Ectodermal cell (in vitro differentiated cells): ENCODE measurements around the gene NFAT5.
"Not testable (repeated sequence)": the region's sequence is repeated elsewhere in the genome, so short reads cannot be mapped to it uniquely, and the experiment has no call there.

ENCODE experiments used
- H3K27ac ChIP-seq: 2 replicates; pipeline ENCODE4 v1.7.0; 2013; ENCODE audit warnings: mild to moderate bottlenecking, low read depth, low read length; ENCODE audit not compliant: insufficient read depth, poor library complexity, severe bottlenecking
- H3K27me3 ChIP-seq: 2 replicates; pipeline ENCODE4 v1.7.0; 2013; ENCODE audit warnings: mild to moderate bottlenecking, low read length; ENCODE audit not compliant: insufficient read depth, control insufficient read depth, poor library complexity, severe bottlenecking
- H3K36me3 ChIP-seq: one replicate; pipeline ENCODE4 v1.7.0; 2013; ENCODE audit warnings: low read length; ENCODE audit not compliant: control insufficient read depth, insufficient read depth
- H3K4me1 ChIP-seq: one replicate; pipeline ENCODE4 v1.7.0; 2013; ENCODE audit warnings: low read length; ENCODE audit not compliant: control insufficient read depth, insufficient read depth
- H3K4me3 ChIP-seq: 2 replicates; pipeline ENCODE4 v1.7.0; 2013; ENCODE audit warnings: low read depth, low read length, control low read depth; ENCODE audit not compliant: insufficient read depth
- H3K9me3 ChIP-seq: 2 replicates; pipeline ENCODE4 v1.7.0; 2013; ENCODE audit warnings: mild to moderate bottlenecking, low read length, moderate library complexity; ENCODE audit not compliant: control insufficient read depth
- WGBS, 2 experiments: methylation state at CpG; one replicate each; pipeline ENCODE4 v1.1.7; 2013; ENCODE audit warnings: missing lambda C conversion rate in 2 of 2; 5-methylcytosine and 5-hydroxymethylcytosine counted together

Gene NFAT5

GRCh38 chr16:69531988-69532387 lies 33.8 kb upstream of the NFAT5 start:
- no peak overlapping the region for H3K27ac ChIP-seq
- H3K9me3 ChIP-seq: no peaks in the 10 kb centered on the region
- H3K36me3 ChIP-seq: no peaks in the 10 kb centered on the region
- H3K27me3 ChIP-seq: no peaks in the 10 kb centered on the region
- peaks cover 3% of the 10 kb centered on the region for H3K4me1 ChIP-seq
- 92 to 96% methylated on average over 1 of the region's 1 CpG for WGBS, 2 experiments
- H3K4me3 ChIP-seq: no peak overlapping the region

DNA sequence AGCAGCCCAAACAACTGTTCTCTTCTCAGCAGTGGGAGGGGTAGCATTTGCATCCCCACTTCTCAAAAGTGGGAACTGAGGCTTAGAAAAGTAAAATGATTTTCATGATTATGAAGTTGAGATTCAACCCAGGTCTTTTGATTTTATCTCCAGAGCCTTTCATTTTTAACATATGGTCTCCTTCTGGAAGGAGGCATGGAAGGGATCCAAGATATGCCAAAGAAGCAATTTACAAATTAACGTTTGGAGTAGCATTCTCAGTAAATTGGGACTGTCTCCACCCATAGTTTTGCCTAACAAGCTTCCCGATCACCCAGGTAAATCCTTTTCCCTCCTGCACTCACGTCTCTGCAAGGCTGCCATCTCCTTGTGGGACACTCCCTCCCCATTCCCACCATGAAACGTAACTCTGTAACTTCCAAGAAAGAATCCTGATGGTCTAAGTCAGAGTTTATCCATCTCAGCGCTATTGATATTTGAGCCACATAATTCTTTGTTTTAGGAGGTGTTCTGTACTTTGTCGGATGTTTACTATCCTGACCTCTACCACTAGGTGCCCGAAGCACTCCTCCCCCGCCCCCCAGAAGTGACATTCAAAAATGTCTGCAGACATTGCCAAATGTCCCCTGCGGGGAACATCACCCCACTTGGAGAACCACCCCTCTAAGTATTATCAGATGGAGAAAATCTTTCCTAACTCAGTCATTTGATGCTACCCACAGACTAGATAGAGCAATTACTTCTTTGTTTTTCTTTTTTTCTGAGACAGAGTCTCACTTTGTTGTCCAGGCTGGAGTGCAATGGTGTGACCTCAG lies 32.9 kb upstream of the NFAT5 start:
- 58% methylated on average over 8 to 9 of the region's 9 CpGs for WGBS, 2 experiments
- Histone ChIP-seq H3K27me3 (no peaks in the 10 kb centered on the region), H3K36me3 (no peaks in the 10 kb centered on the region)

DNA sequence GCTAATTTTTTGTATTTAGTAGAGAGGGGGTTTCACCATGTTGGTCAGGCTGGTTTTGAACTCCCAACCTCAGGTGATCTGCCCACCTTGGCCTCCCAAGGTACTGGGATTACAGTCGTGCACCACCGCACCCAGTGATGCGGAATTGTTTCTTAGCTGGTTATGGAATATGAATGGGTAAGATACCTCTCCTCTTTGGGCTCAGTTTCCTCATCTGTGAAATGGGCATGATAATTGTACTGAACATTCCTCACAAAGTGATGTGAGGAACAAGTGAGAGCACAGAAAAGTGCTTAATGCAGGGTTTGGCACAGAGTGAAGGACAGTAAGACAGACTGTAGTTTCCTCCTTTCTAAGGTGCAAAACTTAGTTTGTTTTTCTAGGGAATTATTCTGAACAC lies 31.0 kb upstream of the NFAT5 start:
- no peak overlapping the region for H3K4me3 ChIP-seq
- no peak overlapping the region for H3K27ac ChIP-seq
- H3K4me1 ChIP-seq: peaks cover 3% of the 10 kb centered on the region
- no peaks in the 10 kb centered on the region for H3K36me3 ChIP-seq
- 94 to 95% methylated on average over 3 of the region's 3 CpGs for WGBS, 2 experiments
- H3K27me3 ChIP-seq: no peaks in the 10 kb centered on the region
- no peaks in the 10 kb centered on the region for H3K9me3 ChIP-seq

More for the DNA sequence above, 32.9 kb upstream of the NFAT5 start:
- H3K4me1 ChIP-seq: peaks cover 3% of the 10 kb centered on the region
- no peak overlapping the region for H3K4me3 ChIP-seq
- H3K9me3 ChIP-seq: no peaks in the 10 kb centered on the region
- no peak overlapping the region for H3K27ac ChIP-seq

DNA sequence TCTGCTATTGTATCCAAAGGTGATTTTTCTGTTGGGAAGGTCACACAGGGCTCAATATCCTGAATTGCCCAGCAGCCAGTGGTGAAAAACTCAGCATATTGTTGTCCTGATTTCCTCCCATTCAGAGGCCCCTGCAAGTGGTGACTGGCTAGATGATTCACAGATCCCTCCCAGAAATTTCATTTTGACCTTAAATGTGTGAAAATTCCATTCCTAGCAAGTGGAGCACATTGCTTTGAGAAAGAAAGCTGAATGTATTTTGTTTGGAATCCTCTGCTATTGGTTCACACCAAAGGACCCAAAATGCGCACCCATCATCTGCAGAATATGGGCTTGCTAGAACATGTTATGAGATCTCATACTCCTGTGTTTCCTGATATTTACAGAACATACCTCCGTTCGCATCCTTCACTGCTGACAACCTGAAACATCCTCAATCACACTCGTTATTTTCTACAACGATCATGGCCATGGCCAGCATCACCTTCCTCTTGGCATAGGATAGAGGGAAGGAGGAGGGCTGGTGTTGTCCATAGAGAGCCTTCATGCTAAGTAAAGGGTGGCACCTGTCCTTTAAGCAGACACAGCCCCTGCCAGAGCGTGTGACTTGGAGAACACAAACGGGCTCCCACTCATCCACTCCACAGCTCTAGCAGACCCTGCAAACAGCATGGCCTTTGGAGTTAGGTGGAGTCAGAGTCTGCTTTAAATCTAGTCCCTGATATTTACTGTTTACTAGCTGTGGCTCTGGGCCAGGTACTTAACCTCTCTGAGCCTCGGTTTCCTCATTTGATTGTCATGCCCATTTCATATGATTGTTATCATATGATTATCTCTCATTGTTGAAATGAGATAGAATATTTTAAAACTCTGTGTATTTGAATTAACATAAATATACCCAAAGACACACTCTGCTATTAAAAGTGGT lies 30.4 kb upstream of the NFAT5 start:
- H3K36me3 ChIP-seq: no peaks in the 10 kb centered on the region
- H3K9me3 ChIP-seq: no peaks in the 10 kb centered on the region
- H3K4me3 ChIP-seq: no peak overlapping the region
- H3K4me1 ChIP-seq: peaks cover 3% of the 10 kb centered on the region
- no peaks in the 10 kb centered on the region for H3K27me3 ChIP-seq
- H3K27ac ChIP-seq: no peak overlapping the region
- WGBS, 2 experiments: 84 to 90% methylated on average over 7 to 8 of the region's 8 CpGs

- whole genome bisulfite sequencing, 2 experiments: 84 to 89% methylated on average over 2 of the region's 2 CpGs
- Histone ChIP-seq H3K27me3 (no peaks in the 10 kb centered on the region), H3K4me3 (no peak overlapping the region), H3K4me1 (no peaks in the 10 kb centered on the region), H3K9me3 (no peaks in the 10 kb centered on the region), H3K36me3 (no peaks in the 10 kb centered on the region), H3K27ac (no peak overlapping the region)
These were observed 28.1 kb upstream of the NFAT5 start for GRCh38 chr16:69537706-69538080.

- Histone ChIP-seq H3K4me3 (no peak overlapping the region), H3K27me3 (no peaks in the 10 kb centered on the region)
- WGBS, 2 experiments: 88 to 92% methylated on average over 1 of the region's 1 CpG
These were observed 27.0 kb upstream of the NFAT5 start for GRCh38 chr16:69538808-69539207.

DNA sequence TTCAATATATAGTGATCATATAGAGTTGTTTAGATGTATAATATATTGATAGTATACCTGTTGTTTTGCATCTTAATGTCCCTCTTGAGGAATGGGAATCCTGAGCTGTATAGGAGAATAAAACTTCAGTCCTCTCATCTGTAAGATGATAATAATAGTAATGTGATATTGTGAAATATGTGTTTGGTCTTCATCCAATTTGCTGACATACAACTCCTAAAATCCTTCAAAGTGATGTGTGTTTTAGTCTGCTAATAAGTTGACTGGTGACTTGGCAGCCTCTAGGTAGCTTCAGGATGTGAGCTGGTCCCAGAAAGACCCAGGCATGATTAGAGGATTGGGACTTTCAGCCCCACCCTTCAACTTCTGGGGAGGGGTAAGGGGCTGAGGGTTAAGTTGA lies 22.8 kb upstream of the NFAT5 start:
- Histone ChIP-seq H3K4me1 (no peaks in the 10 kb centered on the region), H3K36me3 (no peaks in the 10 kb centered on the region), H3K9me3 (no peaks in the 10 kb centered on the region), H3K27me3 (no peaks in the 10 kb centered on the region), H3K27ac (no peak overlapping the region), H3K4me3 (no peak overlapping the region)

More at GRCh38 chr16:69538808-69539207, 27.0 kb upstream of the NFAT5 start:
- H3K36me3 ChIP-seq: no peaks in the 10 kb centered on the region
- H3K4me1 ChIP-seq: no peaks in the 10 kb centered on the region
- no peaks in the 10 kb centered on the region for H3K9me3 ChIP-seq
- no peak overlapping the region for H3K27ac ChIP-seq

- no peaks in the 10 kb centered on the region for H3K27me3 ChIP-seq
- no peaks in the 10 kb centered on the region for H3K36me3 ChIP-seq
- no peaks in the 10 kb centered on the region for H3K4me1 ChIP-seq
- no peak overlapping the region for H3K4me3 ChIP-seq
- 85 to 95% methylated on average over 3 of the region's 3 CpGs for WGBS, 2 experiments
- H3K27ac ChIP-seq: no peak overlapping the region
- no peaks in the 10 kb centered on the region for H3K9me3 ChIP-seq
These were observed 21.7 kb upstream of the NFAT5 start for GRCh38 chr16:69544088-69544487.

DNA sequence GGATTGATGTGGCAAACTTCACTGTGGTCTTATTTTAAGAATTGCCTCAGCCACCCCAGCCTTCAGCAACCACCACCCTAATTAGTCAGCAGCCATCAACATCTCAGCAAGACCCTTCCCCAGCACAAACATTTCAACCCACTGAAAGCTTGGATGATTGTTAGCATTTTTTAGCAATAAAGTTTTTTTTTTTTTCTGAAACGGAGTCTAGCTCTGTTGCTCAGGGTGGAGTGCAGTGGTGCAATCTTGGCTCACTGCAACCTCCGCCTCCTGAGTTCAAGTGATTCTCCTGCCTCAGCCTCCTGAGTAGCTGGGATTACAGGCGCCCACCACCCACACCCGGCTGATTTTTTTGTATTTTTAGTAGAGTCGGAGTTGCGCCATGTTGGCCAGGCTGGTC lies 19.1 kb upstream of the NFAT5 start:
- H3K9me3 ChIP-seq, H3K36me3 ChIP-seq, H3K27ac ChIP-seq, H3K4me3 ChIP-seq, H3K4me1 ChIP-seq, H3K27me3 ChIP-seq: not testable (repeated sequence)
- 92 to 95% methylated on average over 6 of the region's 6 CpGs for WGBS, 2 experiments

- H3K4me1 ChIP-seq: no peaks in the 10 kb centered on the region
- WGBS, 2 experiments: 98 to 99% methylated on average over 4 of the region's 4 CpGs
- H3K27me3 ChIP-seq: no peaks in the 10 kb centered on the region
- no peak overlapping the region for H3K4me3 ChIP-seq
- no peak overlapping the region for H3K27ac ChIP-seq
- H3K9me3 ChIP-seq: no peaks in the 10 kb centered on the region
- H3K36me3 ChIP-seq: no peaks in the 10 kb centered on the region
These were observed 12.4 kb upstream of the NFAT5 start for GRCh38 chr16:69553332-69553731.
